Muscle layer of duodenum (tissue), 2 donors: ENCODE data around the gene GRAMD1A.

Experiments
- H3K27ac ChIP-seq: one replicate; pipeline ENCODE4 v1.7.0; 2013; ENCODE audit warnings: mild to moderate bottlenecking, low read length
- H3K27me3 ChIP-seq: one replicate; pipeline ENCODE4 v1.7.0; 2013; ENCODE audit warnings: low read depth, mild to moderate bottlenecking, control low read depth, low read length
- H3K36me3 ChIP-seq, 2 donors: one replicate each; pipeline ENCODE4 v1.7.0; 2013; ENCODE audit warnings: low read length in 2 of 2, control low read depth in 1 of 2, mild to moderate bottlenecking in 1 of 2; ENCODE audit not compliant: insufficient read depth in 2 of 2, control insufficient read depth in 1 of 2
- H3K4me1 ChIP-seq, 2 donors: one replicate each; pipeline ENCODE4 v1.7.0; 2013; ENCODE audit warnings: low read length in 2 of 2, mild to moderate bottlenecking in 2 of 2, control low read depth in 1 of 2, moderate library complexity in 1 of 2; ENCODE audit not compliant: insufficient read depth in 2 of 2, control insufficient read depth in 1 of 2
- H3K4me3 ChIP-seq, 2 donors: one replicate each; pipeline ENCODE4 v1.7.0; 2013; ENCODE audit warnings: low read length in 2 of 2, low read depth in 1 of 2, mild to moderate bottlenecking in 1 of 2
- H3K9me3 ChIP-seq, 2 donors: one replicate each; pipeline ENCODE4 v1.7.0; 2013; ENCODE audit warnings: low read length in 2 of 2, control low read depth in 1 of 2, mild to moderate bottlenecking in 1 of 2; ENCODE audit not compliant: control insufficient read depth in 1 of 2
- donor health status: healthy.

Gene GRAMD1A

DNA sequence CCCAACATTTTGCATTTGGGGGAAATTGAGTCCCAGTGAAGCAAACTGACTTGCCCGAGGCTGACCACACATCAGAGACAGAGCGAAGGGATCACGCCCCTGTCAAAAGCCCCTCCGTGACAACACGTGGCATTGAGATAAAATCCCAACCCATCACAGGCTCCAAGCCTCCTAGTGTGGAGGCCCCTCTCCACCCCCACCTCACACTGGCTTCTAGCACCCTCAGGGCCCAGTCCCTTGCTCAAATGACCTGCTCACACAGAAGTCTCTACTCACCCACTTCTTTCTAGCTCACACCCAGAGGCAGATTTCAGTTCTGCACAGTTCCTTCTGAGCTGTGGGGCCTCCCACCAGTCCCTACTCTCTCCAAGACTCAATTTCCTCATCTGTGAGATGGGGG, 51.7 kb downstream of the GRAMD1A start:
- no peaks in the 10 kb centered on the region for H3K9me3 ChIP-seq
- H3K4me1 ChIP-seq = no peaks in the 10 kb centered on the region
- no peak overlapping the region for H3K27ac ChIP-seq
- no peaks in the 10 kb centered on the region for H3K36me3 ChIP-seq
- H3K4me3 ChIP-seq = no peak overlapping the region
- no peaks in the 10 kb centered on the region for H3K27me3 ChIP-seq

DNA sequence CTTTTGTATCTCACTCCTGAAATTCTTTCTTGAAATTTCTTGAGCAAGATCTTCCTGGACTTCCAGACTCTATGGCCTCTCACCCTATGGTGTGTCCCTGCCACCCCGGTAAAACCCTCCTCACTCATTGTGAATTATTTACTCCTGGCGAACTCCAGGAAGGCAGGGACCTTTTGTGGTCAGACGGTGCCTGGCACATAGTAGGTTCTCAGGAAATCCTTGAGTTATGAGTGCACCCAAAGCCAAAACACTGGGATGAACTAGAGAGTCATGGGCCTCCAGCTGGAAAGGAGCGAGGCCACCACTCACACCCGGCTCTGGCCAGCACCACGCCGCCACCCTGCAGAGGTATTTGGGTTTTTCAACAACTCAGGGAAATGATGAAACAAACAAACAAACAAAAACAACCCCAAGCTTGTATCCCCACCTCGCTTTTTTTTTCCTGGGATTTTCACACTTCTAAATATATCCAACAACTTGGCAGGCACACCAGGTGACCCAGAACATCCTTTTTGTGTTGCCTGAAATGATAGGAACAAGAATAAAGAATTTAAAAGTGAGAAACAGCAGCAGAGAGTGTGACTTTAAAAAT, 52.6 kb downstream of the GRAMD1A start:
- Histone ChIP-seq H3K27ac (no peak overlapping the region), H3K9me3 (no peaks in the 10 kb centered on the region), H3K36me3 (no peaks in the 10 kb centered on the region), H3K4me1 (no peaks in the 10 kb centered on the region), H3K27me3 (no peaks in the 10 kb centered on the region), H3K4me3 (no peak overlapping the region)

DNA sequence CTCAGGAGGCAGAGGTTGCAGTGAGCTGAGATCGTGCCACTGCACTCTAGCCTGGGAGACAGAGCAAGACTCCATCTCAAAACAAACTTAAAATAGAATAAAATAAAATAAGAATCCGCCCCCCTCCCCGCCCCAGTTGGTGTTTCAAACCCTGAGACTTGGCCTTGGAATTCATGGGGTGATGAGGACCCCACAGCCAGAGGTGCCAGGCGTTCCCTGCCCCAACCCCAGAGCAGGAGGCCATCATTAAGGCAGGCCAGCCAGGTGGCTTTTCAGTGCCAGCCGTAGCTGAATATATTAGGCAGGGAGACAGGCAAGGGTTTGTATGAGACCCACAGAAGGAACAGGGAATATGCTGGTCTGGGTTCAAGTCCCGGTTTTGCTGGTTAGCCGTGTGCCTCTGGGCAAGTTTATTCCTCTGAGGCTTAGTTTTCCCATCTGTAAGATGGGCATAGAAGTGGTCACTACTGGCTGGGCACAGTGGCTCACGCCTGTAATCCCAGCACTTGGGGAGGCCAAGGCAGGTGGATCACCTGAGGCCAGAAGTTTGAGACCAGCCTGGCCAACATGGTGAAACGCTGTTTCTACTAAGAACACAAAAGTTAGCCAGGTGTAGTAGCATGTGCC, 53.7 kb downstream of the GRAMD1A start:
- H3K27me3 ChIP-seq = no peaks in the 10 kb centered on the region
- no peak overlapping the region for H3K4me3 ChIP-seq
- H3K27ac ChIP-seq = no peak overlapping the region
- no peaks in the 10 kb centered on the region for H3K4me1 ChIP-seq
- H3K9me3 ChIP-seq = no peaks in the 10 kb centered on the region
- no peaks in the 10 kb centered on the region for H3K36me3 ChIP-seq

GRCh38 chr19:35054626-35055025, 54.5 kb downstream of the GRAMD1A start:
- H3K4me1 ChIP-seq = no peaks in the 10 kb centered on the region
- no peaks in the 10 kb centered on the region for H3K9me3 ChIP-seq
- H3K4me3 ChIP-seq = no peak overlapping the region
- H3K27ac ChIP-seq = no peak overlapping the region
- H3K36me3 ChIP-seq = no peaks in the 10 kb centered on the region
- H3K27me3 ChIP-seq = no peaks in the 10 kb centered on the region

DNA sequence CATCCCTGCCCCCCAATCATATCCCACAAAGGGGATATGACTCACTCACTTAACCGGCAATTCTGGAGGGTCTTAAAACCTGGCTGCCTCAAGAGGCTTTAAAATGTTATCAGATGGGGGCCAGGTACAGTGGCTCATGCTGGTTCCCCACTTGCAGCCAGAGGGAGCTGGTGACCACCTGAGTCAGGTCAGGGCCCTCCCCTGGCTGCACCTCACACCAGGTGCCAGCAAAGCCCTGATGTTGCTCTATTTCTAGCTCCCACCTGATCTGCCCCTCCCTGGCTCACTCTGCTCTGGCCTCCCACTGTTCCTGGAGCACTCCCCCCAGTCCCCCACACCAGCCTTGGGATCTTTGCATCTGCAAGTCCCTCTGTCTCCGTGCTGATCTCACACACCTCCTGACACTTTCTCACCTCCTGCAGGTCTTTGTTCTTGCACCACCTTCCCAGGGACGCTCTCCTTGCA, 55.6 kb downstream of the GRAMD1A start:
- H3K36me3 ChIP-seq = no peaks in the 10 kb centered on the region
- H3K4me3 ChIP-seq = no peak overlapping the region
- H3K27me3 ChIP-seq = no peaks in the 10 kb centered on the region
- no peaks in the 10 kb centered on the region for H3K4me1 ChIP-seq
- no peak overlapping the region for H3K27ac ChIP-seq
- H3K9me3 ChIP-seq = no peaks in the 10 kb centered on the region

DNA sequence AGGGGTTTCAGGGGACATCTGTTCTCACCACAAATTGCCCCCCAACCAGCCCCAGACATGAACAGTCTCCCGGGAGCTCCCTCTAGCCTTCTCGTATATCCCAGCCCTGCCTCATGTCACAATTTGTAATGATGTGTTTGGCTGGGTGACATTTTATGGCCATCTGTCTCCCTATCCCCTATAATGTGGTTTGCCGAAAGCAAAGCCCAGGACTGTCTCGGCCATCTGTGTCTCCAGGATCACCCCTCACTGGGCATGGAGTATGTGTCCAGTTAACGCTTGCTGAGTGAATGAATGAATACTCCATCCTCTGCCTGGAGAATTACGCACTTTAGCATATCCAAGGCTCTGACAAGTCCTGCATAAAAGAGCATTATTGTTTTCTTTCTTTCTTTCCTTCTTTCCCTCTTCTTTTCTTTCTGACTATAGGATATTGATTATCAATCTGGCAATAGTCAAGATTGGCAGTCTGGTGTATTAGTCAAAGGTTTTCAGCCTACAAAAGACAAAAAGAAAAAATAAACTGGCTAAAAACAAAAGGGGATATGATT, 56.5 kb downstream of the GRAMD1A start:
- Histone ChIP-seq H3K36me3 (no peaks in the 10 kb centered on the region), H3K27me3 (no peaks in the 10 kb centered on the region), H3K27ac (no peak overlapping the region)

GRCh38 chr19:35058370-35058769, 58.2 kb downstream of the GRAMD1A start:
- H3K36me3 ChIP-seq = no peaks in the 10 kb centered on the region
- H3K27ac ChIP-seq = no peak overlapping the region
- H3K4me1 ChIP-seq = no peaks in the 10 kb centered on the region
- H3K4me3 ChIP-seq = no peak overlapping the region
- H3K27me3 ChIP-seq = no peaks in the 10 kb centered on the region
- H3K9me3 ChIP-seq = no peaks in the 10 kb centered on the region

More for the DNA sequence above, 56.5 kb downstream of the GRAMD1A start:
- Histone ChIP-seq H3K4me1 (no peaks in the 10 kb centered on the region), H3K4me3 (no peak overlapping the region), H3K9me3 (no peaks in the 10 kb centered on the region)

DNA sequence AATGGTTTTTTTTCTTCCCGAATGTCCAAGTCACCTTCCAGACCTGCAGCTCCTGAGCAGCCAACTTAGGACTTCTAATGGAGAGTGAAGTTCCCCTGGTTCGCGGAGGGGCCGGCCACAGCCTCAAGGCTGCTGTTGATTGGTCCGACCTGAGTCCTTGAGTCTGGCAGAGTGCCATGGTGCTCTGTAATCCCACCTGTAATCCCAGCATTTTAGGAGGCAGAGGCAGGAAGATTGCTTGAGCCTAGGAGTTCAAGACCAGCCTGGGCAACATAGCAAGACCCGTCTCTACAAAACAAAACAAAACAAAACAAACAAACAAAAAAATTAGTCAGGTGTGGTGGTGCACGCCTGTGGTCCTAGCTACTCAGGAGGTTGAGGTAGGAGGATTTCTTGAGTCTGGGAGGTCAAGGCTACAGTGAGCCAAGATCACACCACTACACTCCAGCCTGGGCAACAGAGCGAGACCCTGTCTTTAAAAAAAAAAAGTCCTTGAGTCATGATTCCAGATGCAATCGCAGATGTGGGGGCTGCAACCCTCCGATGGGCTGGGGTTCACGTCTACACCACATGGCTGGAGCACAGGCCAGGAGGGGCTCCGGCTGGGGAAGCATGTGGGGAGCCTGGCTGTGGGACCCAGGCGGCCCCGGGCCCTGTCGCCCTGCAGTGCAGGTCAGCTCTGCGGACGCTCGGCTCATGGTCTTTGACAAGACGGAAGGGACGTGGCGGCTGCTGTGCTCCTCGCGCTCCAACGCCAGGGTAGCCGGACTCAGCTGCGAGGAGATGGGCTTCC, 59.1 kb downstream of the GRAMD1A start:
- H3K27me3 ChIP-seq = no peaks in the 10 kb centered on the region
- no peaks in the 10 kb centered on the region for H3K9me3 ChIP-seq
- no peaks in the 10 kb centered on the region for H3K4me1 ChIP-seq
- H3K36me3 ChIP-seq = no peaks in the 10 kb centered on the region
- H3K4me3 ChIP-seq = no peak overlapping the region
- no peak overlapping the region for H3K27ac ChIP-seq

DNA sequence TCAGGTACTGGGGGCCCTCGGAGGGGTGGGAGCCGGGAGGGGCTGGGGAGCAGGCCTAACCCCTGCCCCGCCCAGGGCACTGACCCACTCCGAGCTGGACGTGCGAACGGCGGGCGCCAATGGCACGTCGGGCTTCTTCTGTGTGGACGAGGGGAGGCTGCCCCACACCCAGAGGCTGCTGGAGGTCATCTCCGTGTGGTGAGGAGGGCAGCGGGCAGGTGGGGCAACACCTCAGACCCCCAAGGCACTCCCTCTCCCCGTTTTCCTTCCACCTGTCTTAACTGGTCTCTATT, 59.6 kb downstream of the GRAMD1A start:
- Histone ChIP-seq H3K9me3 (no peaks in the 10 kb centered on the region), H3K4me3 (no peak overlapping the region), H3K27me3 (no peaks in the 10 kb centered on the region), H3K36me3 (no peaks in the 10 kb centered on the region), H3K4me1 (no peaks in the 10 kb centered on the region), H3K27ac (no peak overlapping the region)

DNA sequence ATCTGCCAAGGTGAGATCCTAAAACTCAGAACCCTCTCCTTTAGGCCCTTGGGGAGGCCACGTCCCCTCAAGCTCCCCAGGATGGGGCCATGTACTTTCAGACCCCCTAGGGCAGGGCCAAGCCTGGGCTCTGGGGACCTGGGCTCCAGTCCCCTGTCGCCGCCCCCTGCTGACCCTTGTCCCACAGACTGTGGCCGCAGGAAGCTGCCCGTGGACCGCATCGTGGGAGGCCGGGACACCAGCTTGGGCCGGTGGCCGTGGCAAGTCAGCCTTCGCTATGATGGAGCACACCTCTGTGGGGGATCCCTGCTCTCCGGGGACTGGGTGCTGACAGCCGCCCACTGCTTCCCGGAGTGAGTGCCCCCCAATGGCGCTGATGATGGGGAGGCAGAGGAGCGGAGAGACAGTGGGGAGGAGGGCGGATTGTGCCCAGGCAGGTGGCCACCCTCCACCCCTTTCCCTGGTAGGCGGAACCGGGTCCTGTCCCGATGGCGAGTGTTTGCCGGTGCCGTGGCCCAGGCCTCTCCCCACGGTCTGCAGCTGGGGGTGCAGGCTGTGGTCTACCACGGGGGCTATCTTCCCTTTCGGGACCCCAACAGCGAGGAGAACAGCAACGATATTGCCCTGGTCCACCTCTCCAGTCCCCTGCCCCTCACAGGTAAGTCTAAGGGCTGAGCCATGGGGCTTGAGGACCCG, 60.2 kb downstream of the GRAMD1A start:
- no peaks in the 10 kb centered on the region for H3K27me3 ChIP-seq
- H3K9me3 ChIP-seq = no peaks in the 10 kb centered on the region
- no peaks in the 10 kb centered on the region for H3K4me1 ChIP-seq
- H3K27ac ChIP-seq = no peak overlapping the region
- no peak overlapping the region for H3K4me3 ChIP-seq
- H3K36me3 ChIP-seq = no peaks in the 10 kb centered on the region
